Astrocyte (in vitro differentiated cells and primary cell): ENCODE data around the gene CRYM.

Experiments
- CTCF ChIP-seq: IDR thresholded peaks from 2 replicates; pipeline ENCODE4 v1.5.1; 2011; ENCODE audit warnings: low read depth, mild to moderate bottlenecking, inconsistent platforms, low read length, moderate library complexity; ENCODE audit not compliant: insufficient read depth
- EZH2 ChIP-seq: IDR thresholded peaks from 2 replicates; pipeline ENCODE4 v1.6.1; 2012; ENCODE audit warnings: mild to moderate bottlenecking, low read length, inconsistent platforms; ENCODE audit not compliant: insufficient read depth

GRCh38 chr16:21272253-21272652 is 5.8 kb downstream of the CRYM start:
- no peak for TF ChIP-seq CTCF
- no peak for TF ChIP-seq EZH2
